Stimulated activated CD4-positive, alpha-beta T cell treated with anti-CD3 and anti-CD28 coated beads, Interleukin-15, amount 100 ng/mL, for 48 hours (primary cell): Measurements from ENCODE around the gene GAS2L1.

Source experiments
- DNase-seq, 2 donors: peaks; one replicate each; pipeline ENCODE4 v3.0.0-alpha.2; 2020; ENCODE audit warnings: low read depth in 2 of 2

Gene GAS2L1

DNA sequence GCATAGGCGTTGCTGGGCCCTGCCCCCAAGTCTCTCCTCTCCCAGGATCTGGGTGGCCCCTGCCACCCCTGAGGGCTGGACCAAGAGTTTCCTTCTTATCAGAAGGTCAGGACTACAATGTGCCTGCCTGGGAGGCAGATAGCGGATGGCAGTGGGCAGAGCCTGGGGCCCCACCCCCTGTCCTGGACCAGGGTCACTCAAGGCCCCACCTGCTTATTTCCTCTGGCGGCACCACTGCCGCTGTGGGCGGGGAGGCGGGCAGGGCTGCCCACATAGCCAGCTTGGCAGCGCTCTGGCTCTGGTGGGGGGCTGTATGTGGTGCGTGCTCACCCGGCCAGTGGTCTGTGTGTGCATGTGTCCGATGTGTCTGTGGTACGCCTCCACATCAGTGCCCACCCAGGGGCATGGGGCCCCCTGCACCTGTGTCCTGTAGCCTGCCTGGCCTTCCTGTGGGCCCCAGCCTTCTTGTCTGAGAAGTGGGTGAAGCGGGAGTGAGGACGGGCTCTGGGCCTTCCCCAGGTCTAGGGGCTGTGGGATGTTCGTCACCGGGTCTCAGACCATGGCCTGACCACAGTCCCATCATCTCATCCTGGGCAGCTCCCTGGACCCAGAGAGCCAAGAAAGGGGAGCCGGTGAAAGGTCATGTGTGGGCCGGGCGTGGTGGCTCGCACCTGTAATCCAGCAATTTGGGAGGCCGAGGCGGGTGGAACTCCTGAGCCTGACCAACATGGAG is 3.0 kb downstream of the GAS2L1 start:
- no peak for DNase-seq

GRCh38 chr22:29310065-29310862 is 3.8 kb downstream of the GAS2L1 start:
- DNase-seq = no peak

DNA sequence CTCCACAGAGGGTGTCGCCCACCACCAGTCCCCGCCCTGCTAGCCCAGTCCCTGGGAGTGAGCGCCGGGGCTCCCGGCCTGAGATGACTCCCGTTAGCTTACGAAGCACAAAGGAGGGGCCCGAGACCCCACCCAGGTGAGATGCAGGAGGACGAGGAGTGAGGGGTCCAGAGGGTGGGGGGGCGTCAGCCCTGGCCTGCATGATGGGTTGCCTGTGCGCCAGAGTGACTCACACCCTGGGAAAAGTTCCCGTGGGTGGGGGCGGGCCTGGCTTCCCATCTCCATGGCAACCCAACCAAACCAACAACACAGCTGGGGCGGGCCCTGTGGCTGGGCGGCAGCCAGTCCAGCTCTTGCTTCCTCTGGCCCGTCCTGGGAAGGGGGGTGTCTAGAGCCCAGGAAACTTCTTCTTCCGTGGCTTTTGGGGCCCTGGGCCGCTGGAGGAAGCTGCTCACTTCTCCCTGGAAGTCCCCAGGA is 4.5 kb downstream of the GAS2L1 start:
- DNase-seq = peak; percentile 53

DNA sequence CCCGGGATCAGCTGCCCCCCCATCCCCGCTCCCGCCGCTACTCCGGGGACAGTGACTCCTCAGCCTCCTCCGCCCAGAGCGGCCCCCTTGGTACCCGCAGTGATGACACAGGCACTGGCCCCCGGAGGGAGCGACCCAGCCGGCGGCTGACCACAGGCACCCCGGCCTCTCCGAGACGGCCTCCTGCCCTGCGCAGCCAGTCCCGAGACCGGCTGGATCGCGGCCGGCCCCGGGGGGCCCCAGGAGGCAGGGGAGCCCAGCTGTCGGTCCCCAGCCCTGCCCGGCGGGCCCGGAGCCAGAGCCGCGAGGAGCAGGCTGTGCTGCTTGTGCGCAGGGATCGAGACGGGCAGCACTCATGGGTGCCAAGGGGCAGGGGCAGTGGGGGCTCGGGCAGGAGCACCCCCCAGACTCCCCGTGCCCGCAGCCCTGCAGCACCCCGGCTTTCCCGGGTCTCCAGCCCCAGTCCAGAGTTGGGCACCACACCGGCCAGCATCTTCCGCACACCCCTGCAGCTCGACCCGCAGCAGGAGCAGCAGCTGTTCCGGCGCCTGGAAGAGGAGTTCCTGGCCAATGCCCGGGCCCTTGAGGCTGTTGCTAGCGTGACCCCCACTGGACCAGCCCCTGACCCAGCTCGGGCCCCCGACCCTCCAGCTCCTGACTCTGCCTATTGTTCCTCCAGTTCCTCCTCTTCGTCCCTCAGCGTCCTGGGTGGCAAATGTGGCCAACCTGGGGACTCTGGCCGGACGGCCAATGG is 5.2 kb downstream of the GAS2L1 start:
- no peak for DNase-seq

- no peak for DNase-seq
These were observed 6.0 kb downstream of the GAS2L1 start for GRCh38 chr22:29312218-29313125.

GRCh38 chr22:29313126-29313575 is 6.7 kb downstream of the GAS2L1 start:
- no peak for DNase-seq

DNA sequence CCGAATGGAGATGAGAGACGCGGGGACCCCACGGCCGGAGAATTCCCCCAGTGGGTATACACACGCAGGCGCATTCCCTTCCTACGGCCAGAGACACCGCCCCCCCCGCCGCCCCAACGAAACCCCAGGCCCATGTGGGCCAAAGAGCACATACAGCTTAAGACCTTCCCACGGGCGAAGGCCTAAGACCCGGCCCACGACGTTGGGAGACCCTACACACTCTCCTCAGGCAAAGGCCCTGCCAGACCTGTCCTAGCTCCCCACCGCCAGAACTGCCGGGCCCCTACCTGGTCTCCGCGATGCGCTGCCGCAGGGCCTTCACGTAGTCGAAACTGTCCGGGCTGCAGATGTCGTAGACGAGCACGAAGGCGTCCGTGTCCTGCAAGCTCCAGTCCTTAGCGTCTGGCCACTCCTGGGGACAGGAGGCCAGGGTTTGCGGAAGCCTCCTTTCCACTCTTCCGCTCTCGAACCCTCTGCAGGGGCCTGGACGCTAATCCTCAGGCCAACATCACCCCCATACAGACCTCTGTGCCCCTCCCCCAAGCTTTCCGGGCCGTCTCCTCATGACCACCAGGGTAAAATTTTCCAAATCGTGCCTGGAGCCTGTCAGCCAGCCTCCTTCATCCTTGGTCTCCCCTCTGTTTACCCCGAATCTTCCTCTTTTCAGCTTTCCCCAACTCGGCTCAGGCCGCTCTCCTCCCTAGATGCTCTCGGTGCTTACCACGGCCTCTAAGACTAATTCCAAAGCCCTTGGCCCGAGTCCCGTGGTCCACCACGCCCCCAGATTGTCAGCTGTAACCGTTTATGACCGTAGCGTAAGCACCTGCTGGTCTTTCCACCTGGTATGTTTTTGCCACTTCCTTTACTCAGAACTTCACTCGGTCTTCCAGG is 7.4 kb downstream of the GAS2L1 start:
- DNase-seq = no peak

DNA sequence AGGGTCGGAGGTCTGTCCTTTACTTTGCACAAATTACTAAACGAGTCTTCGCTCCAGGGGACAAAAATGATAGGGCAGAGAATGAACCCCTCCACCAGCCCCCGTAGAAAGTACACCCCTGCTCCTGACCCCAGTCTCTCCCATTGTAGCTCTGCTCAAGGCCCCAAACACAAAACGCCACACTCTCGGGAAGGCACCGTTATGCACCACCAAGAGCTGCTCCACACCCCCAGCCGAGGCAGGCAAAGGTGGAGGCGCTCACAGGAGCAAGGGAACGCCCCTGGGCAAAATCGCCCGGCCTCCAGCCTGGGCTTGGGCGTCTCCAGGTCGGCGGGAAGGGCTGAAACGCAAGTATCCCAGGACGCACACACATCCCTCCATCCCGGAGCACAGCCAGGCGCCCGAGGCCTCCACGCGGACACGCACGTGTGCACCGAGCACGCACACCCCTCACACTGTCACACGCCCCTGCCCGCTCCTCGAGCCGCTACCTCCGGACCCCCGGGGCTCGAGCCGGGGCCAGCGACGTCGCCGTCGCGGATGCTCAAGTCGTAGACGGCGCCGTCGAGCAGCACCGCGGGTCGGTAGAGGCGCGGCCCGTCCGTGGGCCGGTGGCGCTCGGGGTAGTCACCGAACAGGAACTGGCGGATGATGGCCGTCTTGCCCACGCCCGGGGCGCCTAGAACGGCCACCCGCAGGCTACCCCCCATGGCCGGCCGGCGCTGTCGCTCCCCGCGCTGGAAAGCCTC is 8.3 kb downstream of the GAS2L1 start:
- DNase-seq = no peak

DNA sequence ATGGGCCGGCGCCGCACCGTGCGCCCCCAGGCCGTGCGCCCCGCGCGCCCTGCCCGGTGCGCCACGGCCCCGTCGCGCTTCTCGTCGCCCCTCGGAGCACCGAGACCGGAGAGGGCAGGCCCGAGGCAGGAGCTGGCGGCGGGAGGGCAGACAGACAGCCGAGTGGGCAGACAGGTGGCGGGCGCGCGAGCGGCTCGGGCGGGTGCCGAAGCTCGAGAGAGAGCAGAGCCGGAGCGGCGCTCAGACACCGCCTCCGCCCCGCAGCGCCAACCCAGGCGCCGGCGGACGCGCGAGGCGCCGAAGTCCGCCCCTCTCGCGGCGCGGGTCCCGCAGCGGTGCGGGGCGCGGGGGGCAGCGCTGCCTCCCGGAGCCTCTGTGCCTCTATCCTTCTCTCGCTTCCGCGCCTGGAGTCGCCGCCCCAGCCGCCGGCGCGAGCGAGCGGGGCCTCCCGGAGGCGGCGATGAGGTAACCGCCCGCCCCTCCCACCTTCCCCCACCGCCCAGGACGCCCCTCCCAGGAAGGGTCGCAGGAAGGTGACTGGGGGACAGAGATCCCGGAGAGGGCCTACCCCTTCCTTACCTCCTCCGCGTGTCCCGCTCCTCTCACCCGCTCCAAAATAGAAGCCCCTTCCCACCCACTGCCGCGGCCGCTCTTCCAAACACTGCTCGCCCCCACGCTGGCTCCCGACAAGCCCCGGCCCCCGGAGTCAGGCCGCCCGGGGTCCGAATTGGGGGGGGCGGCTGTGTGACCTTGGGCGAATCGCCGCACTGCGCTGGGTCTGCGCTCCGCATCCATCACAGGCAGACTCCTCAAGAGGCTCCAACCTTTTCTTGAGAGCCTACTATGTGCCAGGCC is 9.1 kb downstream of the GAS2L1 start, which contains the start of gene RASL10A:
Gene RASL10A (minus strand): TSS at position 412 of the 855 bp plus-strand sequence. CDS start 451 bp downstream, outside the sequence.
- no peak for DNase-seq

DNA sequence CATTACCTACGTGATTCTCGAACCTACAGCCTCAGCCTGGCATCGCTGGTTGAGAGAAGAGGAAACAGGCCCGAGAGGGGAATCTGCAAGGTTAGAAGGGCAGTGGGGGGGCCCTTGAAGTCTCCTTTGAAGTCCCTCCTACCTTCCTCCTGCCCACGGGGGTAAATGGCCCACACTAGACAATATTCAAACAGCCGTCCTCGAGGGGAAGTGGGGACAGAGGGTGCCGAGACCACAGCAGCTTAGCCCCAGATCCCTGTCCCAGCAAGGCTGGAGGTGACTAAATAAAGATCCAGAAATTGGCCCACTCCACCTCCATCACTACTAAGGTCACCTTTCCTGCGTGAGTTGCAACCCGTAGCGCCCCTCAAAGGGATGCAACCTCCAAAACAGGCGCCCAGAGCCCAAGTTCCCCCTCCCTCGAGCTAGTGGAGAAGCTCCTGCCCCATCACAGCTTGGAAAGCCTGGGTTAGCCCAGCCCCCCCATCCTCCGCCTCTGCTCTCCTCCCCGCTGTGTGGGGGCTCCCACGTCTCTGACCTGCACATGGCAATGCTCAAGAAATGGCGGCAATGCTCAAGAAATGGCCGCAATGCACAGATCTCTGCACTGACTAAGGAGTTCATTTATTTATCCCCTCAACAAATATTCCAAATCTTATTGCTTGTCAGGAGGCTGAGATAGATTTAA is 9.8 kb downstream of the GAS2L1 start:
- DNase-seq = no peak

- DNase-seq = no peak
These were observed 11.5 kb downstream of the GAS2L1 start for GRCh38 chr22:29317827-29318454.

GRCh38 chr22:29319072-29319471 is 12.6 kb downstream of the GAS2L1 start:
- no peak for DNase-seq

DNA sequence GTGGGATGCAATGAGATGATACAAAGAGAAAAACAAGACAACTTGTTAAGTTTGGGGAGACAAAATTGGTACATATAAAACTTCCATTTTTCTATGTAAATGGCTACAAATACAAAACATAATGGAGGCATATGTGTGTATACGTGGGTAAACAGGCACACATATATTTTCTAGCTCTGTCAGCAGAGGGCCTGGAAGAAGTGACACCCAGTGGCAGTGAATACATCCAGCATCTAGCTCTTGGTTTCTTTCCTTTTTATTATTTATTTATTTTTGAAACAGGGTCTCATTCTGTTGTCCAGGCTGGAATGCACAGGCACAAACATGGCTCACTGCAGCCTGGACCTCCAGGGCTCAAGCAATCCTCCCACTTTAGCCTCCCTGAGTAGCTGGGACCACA is 14.1 kb downstream of the GAS2L1 start:
- no peak for DNase-seq

- no peak for DNase-seq
These were observed 17.2 kb downstream of the GAS2L1 start for GRCh38 chr22:29323641-29324040.

DNA sequence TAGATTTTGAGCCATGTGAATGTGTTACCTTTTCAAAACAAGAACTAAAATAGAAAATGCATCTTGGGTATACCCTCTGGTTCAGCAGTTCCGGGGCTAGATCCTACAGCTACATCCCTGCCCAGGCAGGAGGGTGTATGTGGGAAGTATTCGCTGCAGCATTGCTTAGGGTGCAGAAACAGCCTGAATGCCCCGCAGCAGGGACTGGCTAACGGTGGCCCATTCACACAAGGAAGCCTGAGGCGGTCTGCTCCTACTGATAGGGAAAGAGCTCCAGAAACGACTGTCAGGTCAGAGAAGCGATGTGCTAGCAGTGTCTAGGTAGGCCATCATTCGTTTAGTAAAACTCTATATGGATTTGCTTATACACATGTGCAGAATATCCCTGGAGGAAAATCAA is 18.9 kb downstream of the GAS2L1 start:
- DNase-seq = no peak

- no peak for DNase-seq
These were observed 19.4 kb downstream of the GAS2L1 start for GRCh38 chr22:29325785-29326315.

DNA sequence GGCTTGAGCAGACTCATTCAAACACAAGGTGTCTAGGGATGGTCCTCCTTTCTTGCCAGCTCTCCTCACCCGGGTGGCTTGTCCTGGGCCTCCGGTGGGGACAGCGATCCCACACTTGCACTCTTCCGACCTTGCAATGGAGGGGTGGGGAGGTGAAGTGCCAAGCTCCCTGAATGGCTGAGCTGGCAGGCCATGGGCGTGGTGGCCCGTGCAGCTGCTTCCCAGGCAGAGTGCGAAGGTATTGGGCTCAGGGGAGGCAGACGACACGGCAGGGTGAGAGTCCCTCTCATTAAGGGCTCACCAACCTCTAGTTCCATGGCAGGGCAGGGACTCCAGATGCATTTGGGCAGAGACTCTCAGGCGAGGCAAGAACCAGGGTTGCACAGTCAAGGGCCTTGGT is 20.0 kb downstream of the GAS2L1 start:
- DNase-seq = no peak
